A375 (cell line): Measurements from ENCODE around the gene CSAD. TPM values are rescaled to one million over a fixed set of nuclear protein-coding genes. Genes with fewer than 3 reads are reported as not detected.

ENCODE experiments used
- small RNA-seq: library from RNA; depleted of rRNA; stranded (forward); fragments of <200 nt; gene quantifications from one replicate; pipeline ENCODE3, GENCODE V24; 2014
- total RNA-seq: library from RNA; depleted of rRNA; stranded (reverse); fragments of >200 nt; shearing (Covaris generic); gene quantifications from 2 replicates; pipeline ENCODE4 v1.2.3, GENCODE V29; 2014; rRNA removed

Gene CSAD, protein sequence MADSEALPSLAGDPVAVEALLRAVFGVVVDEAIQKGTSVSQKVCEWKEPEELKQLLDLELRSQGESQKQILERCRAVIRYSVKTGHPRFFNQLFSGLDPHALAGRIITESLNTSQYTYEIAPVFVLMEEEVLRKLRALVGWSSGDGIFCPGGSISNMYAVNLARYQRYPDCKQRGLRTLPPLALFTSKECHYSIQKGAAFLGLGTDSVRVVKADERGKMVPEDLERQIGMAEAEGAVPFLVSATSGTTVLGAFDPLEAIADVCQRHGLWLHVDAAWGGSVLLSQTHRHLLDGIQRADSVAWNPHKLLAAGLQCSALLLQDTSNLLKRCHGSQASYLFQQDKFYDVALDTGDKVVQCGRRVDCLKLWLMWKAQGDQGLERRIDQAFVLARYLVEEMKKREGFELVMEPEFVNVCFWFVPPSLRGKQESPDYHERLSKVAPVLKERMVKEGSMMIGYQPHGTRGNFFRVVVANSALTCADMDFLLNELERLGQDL
- 18.5 and 19.8 TPM in 2 replicates for total RNA-seq

DNA sequence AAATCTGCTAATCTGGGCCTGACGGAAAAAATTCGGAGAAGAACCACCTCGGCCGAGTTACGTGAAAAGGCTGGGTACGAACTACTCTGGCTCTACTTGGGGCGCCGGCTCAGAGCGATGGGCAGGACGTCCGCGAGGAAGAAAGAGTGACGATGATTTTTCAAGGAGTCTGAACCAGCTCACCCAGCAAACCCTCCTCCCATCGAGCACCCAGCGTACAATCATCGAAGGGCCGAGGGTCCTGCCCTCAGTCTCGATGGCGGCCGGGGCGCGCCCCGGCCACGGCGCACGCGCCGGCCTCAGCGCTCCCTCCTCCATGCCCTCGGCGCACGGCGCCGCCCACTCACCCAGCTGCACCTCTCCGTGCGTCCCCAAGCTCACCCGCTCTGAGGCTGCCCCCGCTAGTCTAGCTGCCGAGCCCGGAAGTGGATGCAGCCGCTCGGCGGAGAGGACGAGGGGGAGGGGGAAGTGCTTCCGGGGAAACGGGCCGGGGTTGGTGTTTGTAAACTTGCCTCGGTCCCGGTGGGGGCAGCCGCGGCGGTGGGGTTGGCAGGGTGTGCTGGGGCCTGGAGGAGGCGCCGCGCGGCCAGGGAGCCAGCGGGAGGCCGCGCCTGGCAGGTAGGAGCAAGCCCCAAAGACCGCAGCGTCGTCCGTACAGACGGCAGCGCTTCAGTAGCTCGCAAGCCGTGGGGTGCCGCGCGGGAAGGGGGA is at the start of gene CSAD, which contains the start of gene ZNF740:
Gene CSAD (minus strand): TSS at position 706 of the 711 bp plus-strand sequence. CDS start 7,455 bp downstream, outside the sequence.
Gene ZNF740 (plus strand): TSS at position 503 of the 711 bp plus-strand sequence. CDS start 1,262 bp downstream, outside the sequence.

DNA sequence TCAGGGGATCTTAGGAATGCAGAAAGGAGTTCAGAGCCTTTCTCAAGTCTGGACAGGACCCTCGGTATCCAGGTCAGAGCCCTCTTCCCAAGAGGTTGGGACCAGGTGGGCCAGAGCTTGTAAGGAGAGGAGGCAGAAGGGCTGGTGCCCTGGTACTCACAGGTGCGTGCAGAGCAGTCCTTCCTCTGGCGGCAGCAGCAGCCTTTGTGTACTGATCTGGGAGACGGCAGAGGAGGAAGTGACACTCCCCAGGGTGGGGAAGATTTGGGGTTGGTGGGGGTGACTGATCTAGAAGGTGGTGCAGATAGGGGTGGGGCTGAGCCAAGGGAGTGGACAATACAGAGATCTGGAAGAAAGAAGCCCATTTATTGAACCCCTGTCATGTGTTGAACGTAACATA is 26.3 kb upstream of the CSAD start, which contains the start of gene ITGB7:
Gene ITGB7 (minus strand): TSS at position 210 of the 400 bp plus-strand sequence. CDS start 6,808 bp downstream, outside the sequence.

Small RNA genes lying within 50 kb of the gene (small RNA-seq; reads per million reads assigned to genes)
- gene HIGD1AP1 (not detected), gene RNU6-333P (not detected)

Other genes starting within 250 kb of the CSAD start
- gene KRT18, start 231.8 kb downstream of the CSAD start, total RNA-seq: 625 and 633 TPM in 2 replicates
- gene EIF4B, start 174.5 kb downstream of the CSAD start, total RNA-seq: 878 and 984 TPM in 2 replicates
- gene TNS2, start 130.9 kb downstream of the CSAD start, total RNA-seq: 31.3 and 35.0 TPM in 2 replicates
- 16.9 and 17.5 TPM in 2 replicates for gene SPRYD3, start 101.5 kb downstream of the CSAD start, total RNA-seq
- gene IGFBP6, start 83.3 kb downstream of the CSAD start, total RNA-seq: 321 and 347 TPM in 2 replicates
- 0.13 TPM in 1 of 2 replicates, not detected in the other for gene SOAT2, start 77.4 kb downstream of the CSAD start, total RNA-seq
- gene ZNF740, start 203 bp downstream of the CSAD start, total RNA-seq: 23.5 and 26.3 TPM in 2 replicates
- gene ITGB7, start 26.3 kb upstream of the CSAD start, total RNA-seq: 2.2 and 5.1 TPM in 2 replicates
- gene RARG, start 51.3 kb upstream of the CSAD start, total RNA-seq: 31.3 and 36.8 TPM in 2 replicates
- gene ESPL1, start 87.4 kb upstream of the CSAD start, total RNA-seq: 26.7 and 33.5 TPM in 2 replicates
- 589 and 598 TPM in 2 replicates for gene PFDN5, start 114.6 kb upstream of the CSAD start, total RNA-seq
- 120 and 144 TPM in 2 replicates for gene MYG1, start 118.8 kb upstream of the CSAD start, total RNA-seq
- gene AAAS, start 140.7 kb upstream of the CSAD start, total RNA-seq: 84.0 and 85.4 TPM in 2 replicates
- not detected in 2 replicates for gene SP7, start 155.4 kb upstream of the CSAD start, total RNA-seq
- 47.5 and 58.1 TPM in 2 replicates for gene SP1, start 199.3 kb upstream of the CSAD start, total RNA-seq
- not detected in 2 replicates for gene AMHR2, start 242.9 kb upstream of the CSAD start, total RNA-seq